HG03558 (cell line): ENCODE data around the gene TGFBRAP1.

Experiments used
- ATAC-seq: cut with Tn5 transposase; IDR thresholded peaks from one replicate; pipeline ENCODE4 v1.9.1; 2021; ENCODE audit warnings: moderate number of reproducible peaks; ENCODE audit not compliant: unreplicated experiment; ENCODE audit errors: extremely low read depth

Gene TGFBRAP1

GRCh38 chr2:105329561-105330495 is at the start of gene TGFBRAP1:
Gene TGFBRAP1, minus strand, starts transcription at chr2:105329735. Its CDS starts 21,434 bp downstream, at chr2:105308301.
- ATAC-seq, result peak; percentile 48

GRCh38 chr2:105378921-105379383 is 49.4 kb upstream of the TGFBRAP1 start:
- no peak for ATAC-seq

DNA sequence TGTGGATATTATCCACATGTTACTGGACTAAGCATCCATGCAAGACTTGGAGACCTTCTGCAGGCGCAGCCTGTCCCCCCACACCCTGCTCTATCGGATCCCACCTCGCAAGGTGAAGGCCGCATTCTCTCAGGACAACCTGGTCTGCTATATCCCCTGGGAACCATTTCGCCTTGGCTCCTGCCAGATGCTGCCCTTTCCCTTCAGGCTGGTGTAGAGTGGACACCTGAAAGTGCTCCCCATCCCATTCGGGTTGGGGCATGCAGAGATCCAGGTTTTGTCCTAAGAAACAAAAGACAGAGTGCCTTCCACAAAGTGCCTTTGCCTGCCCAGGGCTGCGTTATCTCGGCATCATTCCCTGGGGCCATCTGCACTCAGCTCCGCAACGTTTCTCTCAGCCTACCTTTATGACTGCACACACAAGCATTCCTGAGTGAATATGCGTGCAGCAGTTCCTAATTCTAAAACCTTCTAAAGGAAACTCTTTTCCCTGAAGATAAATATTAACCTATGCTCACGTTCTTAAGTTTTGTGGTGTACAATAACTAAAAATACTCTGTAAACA is 48.8 kb upstream of the TGFBRAP1 start:
- no peak for ATAC-seq

DNA sequence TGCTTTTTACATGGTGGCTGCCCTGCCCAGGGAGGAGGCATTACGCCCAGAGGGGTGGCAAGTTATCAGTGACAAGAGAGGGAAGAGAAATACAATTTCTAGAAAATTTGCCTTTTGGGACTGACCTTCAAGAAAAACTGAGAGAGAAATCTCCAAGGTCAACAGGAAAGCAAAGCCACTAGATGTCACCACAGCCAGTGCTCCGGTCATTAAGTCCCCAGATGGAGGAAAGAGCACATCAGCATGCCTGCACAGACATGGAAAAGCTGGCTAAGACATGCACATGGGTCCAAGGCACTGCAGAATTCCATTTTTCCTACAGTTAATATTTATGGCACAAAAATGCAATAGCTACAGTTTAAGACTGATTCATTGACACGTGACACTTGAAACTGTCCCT is 48.3 kb upstream of the TGFBRAP1 start:
- no peak for ATAC-seq

GRCh38 chr2:105376789-105377240 is 47.3 kb upstream of the TGFBRAP1 start:
- no peak for ATAC-seq

- ATAC-seq, result no peak
These were observed 46.5 kb upstream of the TGFBRAP1 start for GRCh38 chr2:105376010-105376409.

- no peak for ATAC-seq
These were observed 45.5 kb upstream of the TGFBRAP1 start for GRCh38 chr2:105375001-105375561.

- ATAC-seq, result peak; percentile 69
These were observed 44.4 kb upstream of the TGFBRAP1 start for GRCh38 chr2:105373895-105374401.

DNA sequence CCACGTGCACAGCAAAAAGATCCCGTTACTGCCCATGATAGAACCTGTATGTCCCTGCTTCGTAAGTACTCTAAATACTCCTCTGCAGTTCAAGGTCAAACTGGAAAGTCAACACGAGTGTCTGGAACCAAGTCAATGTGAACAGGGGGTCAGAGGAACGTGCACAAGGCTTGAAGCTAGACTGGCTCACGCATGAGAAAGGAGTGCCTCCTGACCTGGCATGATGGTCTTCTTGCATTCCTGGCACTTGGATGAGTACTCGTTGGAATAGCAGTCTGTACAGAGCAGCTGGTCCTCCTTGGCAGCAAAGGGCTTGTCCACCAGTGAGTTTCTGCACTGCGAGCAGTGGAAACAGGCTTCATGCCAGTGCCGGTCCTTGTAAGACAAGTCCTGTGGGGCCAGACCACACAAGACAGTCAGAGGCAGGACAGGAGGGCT is 43.8 kb upstream of the TGFBRAP1 start:
- no peak for ATAC-seq

DNA sequence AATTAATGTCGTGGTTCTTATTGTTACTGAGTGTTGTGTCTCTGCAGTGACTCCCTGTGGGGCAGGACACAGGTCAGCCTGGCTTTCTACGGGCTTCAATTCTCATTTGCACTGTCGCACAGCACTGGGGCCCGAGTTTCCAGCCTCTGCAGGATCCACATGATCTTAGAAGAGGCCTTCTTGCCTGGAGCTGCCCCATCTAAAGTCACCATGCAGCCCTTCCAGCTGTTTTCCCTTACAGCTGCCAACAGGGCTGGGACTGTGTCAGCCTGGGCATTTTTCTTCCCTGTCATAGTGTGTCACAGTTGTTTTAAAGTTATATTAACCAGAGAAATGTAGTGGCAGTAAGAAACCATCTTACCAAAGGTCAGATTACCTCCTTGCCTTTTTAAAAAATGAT is 42.3 kb upstream of the TGFBRAP1 start:
- no peak for ATAC-seq

- ATAC-seq, result no peak
These were observed 41.6 kb upstream of the TGFBRAP1 start for GRCh38 chr2:105371156-105371555.

GRCh38 chr2:105369777-105370690 is 40.5 kb upstream of the TGFBRAP1 start:
- peak; percentile 79 for ATAC-seq

DNA sequence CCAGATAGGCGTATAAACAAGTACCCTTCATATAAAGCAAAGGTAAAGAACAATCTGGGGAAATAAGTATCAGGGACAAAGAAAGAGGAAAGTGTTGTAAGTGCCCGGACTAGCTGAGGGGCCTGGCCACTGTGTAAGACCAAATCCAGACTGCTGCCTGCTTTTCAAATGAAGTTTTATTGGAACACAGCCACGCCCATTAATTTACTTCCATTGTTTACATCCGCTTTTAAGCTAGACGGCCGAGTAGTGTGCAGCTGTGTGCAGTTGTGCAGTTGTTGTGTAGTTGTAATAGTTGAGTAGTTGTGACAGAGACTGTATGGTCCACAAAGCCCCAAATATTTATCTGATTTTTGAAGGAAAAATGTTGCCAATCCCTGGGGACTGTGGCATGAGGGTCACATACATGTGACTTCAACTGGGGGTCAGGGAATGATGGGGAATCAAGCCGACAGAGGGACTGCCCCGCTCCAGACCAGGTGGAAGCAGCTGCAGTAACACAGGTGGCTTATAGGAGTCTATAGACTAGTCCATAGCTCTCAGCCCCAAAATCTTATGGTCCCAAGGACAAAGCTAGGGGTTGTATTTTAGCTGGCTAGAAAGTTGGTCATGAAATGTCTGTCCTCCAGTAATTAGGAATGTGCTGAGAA is 39.3 kb upstream of the TGFBRAP1 start:
- no peak for ATAC-seq

DNA sequence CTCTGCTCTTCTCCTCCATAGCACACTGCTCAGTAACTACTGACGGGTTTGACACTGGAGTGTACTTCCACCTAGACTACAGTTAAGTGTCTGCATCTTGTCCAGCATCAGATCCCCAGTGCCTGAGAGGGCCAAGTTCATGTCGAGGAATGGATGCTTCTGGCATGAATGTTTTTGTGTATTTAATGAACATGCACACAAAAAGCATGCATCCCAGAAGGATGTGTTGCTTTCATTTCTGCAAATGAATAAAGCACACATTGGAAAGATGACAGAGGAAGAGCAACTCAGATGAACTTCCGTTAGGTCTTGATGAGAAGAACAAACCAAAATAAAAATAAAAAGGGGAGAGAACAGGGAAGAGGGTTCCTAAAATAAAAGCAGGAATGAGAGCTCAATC is 35.7 kb upstream of the TGFBRAP1 start:
- no peak for ATAC-seq

DNA sequence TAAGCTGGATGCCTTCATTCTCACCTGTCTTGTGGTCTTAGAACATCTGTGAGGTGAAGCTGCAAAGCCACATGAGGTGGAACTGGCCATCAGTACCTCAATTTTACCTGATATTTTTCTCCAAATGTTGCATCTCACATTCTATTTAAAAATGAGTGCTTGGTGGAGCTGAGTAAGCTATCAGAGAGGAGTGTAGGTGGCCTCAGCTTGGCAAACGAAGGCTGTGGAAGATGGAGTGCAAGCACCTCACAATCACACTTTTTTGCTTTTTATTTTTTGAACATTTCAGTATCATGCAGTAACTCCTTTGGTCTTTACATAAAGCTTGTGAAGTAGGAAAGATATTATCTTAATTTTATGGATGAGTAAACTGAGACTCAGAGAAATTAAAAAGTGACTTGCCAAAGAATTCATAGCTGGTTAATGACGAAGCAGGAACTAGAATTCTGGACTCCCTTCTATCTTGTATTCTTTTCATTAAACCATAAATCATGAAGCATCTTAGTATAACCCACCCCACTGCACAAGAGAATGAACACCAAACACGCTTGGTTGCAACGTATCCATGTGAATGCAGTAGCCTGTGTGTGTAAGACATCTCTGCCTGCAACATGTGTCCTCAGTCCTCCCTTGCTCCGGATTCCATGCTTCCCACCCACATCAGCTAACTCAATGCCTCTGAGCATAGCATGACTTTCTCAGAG is 35.1 kb upstream of the TGFBRAP1 start:
- ATAC-seq, result no peak

DNA sequence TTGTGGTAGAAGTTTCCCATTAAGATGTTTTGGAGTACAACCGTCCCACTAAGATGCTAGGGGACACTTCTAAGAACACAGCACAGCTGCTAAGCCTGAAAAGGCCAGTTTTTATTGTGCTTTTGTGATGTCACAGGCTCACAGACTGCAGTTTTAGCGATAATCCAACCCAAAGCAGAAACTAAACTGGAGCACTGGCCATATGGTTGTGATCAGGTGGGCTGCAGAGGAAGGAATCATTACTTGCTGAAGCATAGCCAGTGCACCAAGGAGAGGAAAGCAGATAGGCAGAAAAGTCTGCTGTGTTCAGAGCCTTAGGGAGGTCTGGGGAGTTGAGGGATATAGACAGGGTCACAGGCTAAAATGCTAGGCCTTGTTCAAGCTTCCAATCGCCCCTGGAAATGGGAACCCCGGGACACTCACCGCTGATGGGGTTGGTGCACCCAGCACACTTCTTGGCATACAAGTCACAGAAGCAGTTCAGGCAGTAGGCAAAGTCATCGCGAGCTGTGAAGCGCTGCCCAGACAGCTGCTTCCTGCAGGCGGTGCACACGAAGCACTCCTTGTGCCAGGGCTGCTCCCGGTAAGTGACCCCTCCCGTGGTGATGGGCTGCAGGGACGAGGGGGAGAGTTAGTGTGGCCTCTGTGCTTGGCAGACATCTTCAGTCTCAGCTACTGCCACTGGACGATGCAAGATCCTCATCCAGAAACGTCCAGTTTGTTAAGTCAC is 33.5 kb upstream of the TGFBRAP1 start:
- no peak for ATAC-seq

GRCh38 chr2:105361102-105361889 is 31.8 kb upstream of the TGFBRAP1 start:
- no peak for ATAC-seq
